SK-N-SH (cell line): ENCODE measurements around the gene ZFHX3.

Experiments used
- CTCF ChIP-seq: fragments of 200-600 bp; sonication (generic); IDR thresholded peaks from 2 replicates; pipeline ENCODE4 v1.6.1; 2017; ENCODE audit warnings: antibody characterized with exemption, mild to moderate bottlenecking, moderate library complexity
- NRF1 ChIP-seq: IDR thresholded peaks from 2 replicates; pipeline ENCODE4 v1.6.1; 2012; ENCODE audit warnings: low read depth, mild to moderate bottlenecking, low read length
- RAD21 ChIP-seq: IDR thresholded peaks from 2 replicates; pipeline ENCODE4 v1.6.1; 2012; ENCODE audit warnings: mild to moderate bottlenecking, low read length

- TF ChIP-seq CTCF (no peak), NRF1 (no peak), RAD21 (no peak)
Observed at GRCh38 chr16:73049091-73049490, 1.2 kb upstream of the ZFHX3 start.
